Activated CD4-positive, alpha-beta T cell treated with anti-CD3 and anti-CD28 coated beads, Interleukin-2, amount 50 U/mL, for 24 hours (primary cell): Measurements from ENCODE around the gene ANXA4.
A peak's percentile ranks its signal among the peaks of the same experiment; 100 is the strongest.
"Not testable (repeated sequence)": the region's sequence is repeated elsewhere in the genome, so short reads cannot be mapped to it uniquely, and the experiment has no call there.

ENCODE experiments used
- DNase-seq, 2 donors: peaks; one replicate each; pipeline ENCODE4 v3.0.0-alpha.2; 2020; ENCODE audit warnings: low read depth in 1 of 2, low spot score in 1 of 2

Gene ANXA4

DNA sequence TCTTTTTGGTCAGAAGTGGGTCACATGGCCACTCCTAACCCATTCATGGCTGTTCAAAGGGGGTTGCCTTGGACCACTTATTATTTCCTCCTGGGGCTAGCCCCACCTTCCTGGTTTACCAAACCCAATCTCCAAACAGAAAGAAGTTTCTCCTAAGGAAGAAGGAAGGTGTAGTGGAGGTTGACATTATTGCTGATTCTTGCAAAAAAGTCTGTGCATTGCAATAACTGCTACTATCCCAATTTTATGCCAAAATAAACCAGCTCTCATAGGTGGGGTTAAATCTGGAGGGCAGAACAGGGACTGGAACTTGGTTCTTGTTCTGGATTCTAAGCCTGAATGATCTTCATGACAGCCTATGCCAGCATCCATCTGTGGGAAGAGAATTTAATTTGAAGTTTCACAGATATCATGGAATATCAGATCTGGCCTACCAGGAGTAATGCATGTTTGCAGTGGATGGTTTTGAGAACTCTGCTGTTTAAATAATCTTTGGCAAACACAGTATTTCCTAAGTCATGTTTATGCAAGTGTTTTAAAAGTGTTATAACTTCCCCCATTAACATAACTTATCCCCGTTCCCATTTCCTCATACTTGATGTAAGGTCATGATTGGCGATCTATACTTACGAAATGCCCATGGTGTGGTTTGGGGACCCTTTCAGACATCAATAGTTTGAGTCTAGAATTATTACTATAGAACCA, 11.9 kb downstream of the ANXA4 start:
- no peak for DNase-seq

DNA sequence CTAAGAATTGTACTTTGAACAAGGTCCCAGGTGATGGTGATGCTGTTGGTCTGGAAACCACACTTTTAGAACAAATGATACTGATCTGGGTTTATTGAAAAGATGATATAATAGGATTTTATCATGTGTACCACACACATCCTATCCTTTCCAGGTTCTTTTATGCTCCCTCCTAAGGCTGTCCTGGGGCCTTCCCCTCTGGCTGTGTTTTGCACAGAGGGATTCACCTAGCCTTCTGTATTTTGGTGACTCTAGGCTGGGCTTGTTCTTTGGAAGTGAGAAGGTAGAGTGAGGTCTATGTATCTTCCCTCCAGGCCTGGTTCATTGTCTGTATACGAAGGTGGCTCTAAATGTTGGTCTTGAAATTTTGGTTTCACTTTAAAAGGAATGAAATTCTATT, 12.7 kb downstream of the ANXA4 start:
- DNase-seq: no peak

DNA sequence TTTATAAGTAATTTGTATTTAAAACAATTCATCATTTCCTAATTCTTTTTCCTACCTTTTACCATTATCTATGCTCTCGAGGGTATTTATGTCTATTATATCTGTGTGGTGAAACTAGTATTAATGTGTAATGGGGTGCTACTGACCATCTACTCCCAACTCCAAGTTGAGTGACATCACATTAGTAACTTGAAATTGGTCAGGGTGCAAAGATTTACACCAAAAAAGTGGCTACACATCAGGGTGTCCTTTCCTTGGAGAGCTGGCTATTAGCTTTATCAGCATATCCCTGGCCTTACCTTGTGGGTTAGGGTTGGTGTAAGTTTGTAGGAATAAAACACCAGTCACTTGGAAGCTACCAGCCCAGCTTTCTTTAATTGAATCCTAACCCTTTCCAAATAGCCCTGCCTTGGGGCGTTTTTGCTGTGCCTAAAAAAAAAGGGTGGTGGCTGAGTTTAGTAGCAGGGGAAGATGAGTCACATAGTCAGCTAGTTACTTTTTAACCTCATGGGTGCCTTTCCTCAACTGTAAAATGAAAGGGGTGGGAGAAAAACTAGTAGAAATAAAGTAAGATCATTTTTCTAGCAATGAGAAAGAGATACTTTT, 14.0 kb downstream of the ANXA4 start:
- no peak for DNase-seq

DNA sequence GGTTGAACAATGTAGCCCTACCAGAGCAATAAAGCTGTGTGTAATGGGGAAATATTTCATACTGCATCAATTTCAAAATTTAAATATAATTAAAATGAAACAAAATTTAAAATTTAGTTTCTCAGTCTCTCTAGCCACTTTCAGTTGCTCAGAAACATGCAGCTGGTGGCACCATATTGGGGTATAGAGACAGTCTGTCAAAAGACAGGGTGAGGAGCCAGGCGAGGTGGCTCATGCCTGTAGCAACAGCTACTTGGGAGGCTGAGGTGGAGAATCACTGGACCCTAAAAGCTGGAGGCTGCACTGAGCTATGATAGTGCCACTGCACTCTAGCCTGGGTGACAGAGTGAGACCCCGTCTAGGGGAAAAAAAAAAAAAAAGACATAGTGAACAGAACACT, 20.1 kb downstream of the ANXA4 start:
- no peak for DNase-seq

DNA sequence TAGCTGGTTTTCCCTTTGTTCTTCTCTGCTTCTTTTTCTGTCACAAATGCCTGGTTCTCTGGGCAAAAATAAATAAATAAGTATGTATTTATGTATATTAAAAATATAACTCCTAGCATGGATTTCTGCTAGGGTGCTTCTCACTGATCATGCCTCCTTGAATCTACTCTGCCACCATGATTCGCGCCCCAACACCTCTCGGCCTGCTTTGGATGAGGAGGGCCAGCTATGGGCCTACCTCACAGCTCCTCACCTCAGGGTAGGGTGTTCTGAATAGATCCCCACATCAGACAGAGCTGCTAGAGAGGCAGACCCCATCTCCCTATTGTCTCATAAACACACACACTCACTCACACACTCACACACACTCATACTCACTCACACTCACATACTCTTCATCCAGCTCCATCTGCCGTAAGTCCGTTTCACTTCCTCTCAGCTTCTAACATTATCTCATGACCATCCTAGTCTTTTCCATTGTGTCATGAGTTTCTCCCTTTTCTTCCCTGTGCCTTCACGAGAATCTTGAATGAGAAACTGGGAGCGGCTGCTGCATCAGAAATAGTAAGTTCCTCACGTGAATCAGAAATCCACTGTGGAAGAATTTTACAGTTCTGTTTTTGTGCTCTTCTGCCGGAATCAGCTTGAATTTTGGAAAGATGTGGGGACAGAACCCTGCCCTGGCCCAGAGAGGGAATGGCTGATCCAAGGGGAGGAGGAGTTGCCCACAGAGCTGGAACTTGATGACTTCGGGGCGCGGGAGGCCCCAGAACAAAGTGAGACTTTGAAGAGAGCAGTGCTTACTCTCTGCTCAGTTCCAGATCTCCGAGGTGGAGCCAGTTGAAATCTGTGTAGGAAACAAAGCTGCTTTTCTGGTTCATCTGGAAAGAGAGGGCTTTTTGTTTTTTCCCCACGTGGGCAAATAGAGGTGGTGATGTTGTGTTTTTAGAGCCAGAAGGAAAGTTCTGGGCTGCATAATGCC, 20.9 kb downstream of the ANXA4 start:
- DNase-seq: no peak

DNA sequence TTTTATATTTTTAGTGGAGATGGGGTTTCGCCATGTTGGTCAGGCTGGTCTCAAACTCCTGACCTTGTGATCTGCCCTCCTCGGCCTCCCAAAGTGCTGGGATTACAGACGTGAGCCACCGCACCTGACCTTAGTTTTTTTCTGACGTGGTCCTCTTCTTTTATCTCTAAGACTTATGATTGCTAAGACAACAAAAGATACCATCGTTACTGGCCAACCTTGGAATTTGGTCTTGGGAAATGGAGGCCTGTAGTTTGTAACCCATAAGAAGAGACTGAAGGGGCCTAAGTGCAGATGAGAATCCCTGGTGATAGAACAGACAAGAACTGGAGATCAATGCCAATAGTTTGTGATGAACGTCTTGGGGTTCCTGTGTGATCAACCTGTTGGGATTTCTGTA, 21.9 kb downstream of the ANXA4 start:
- not testable (repeated sequence) for DNase-seq

DNA sequence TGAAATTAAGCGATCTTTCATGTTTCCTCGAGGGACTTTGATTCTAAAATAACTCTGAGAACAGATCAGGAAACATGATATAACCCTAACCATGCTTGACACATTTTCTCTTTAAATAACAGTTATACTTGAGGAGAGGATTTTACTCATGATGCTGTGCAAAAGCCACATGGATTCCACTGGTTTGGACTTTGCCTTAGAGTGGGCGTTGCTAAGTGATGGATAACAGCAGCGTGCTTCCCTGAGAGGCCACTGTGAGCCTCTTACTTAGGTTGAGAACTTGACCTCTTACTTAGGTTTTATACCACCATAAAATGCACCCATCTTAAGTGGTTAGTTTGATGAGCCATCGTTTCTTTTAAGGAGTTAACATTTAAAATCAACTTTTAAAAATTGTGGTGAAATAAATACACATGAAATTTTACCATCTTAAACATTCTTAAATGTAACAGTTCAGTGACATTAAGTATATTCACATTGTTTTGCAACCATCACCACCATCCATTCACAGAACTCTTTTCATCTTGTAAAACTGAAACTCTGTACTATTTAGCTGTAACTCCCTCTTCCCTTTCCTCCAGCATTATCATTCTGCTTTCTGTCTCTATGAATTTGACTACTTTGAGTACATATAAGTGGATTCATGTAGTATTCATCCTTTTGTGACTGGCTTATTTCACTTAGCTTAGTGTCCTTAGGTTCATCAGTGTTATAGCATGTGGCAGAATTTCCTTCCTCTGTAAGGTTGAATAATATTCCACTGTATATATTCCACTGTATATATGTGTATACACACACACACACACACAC, 22.6 kb downstream of the ANXA4 start:
- no peak for DNase-seq

DNA sequence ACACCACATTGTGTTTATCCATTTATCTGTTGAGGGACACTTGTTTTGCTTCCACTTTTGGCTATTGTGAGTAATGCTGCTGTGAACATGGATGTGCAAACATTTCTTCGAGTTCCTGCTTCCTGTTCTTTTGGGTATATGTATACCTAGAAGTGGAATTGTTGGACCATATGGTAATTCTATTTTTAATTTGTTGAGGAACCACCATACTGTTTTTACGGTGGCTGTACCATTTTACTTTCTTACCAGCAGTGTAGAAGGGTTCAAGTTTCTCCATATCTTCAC, 23.1 kb downstream of the ANXA4 start:
- no peak for DNase-seq

DNA sequence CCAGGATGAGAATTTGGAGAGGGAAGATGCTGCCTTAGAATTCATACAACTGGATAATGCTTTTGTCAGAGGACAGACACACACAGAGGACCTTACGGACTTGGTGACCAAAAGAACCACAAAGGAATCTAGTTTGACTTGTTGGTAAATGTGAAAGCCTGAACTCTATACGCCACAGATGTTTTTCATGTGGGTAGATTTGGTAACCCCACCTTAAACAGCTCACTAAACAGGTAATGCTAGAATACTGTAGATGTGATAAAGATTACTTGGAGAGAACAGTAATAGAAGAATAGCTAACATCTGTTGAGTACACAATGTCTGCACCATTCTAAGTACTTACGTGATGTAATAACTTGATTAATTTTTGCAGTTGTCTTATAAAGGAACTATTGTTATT, 24.1 kb downstream of the ANXA4 start:
- DNase-seq: no peak

DNA sequence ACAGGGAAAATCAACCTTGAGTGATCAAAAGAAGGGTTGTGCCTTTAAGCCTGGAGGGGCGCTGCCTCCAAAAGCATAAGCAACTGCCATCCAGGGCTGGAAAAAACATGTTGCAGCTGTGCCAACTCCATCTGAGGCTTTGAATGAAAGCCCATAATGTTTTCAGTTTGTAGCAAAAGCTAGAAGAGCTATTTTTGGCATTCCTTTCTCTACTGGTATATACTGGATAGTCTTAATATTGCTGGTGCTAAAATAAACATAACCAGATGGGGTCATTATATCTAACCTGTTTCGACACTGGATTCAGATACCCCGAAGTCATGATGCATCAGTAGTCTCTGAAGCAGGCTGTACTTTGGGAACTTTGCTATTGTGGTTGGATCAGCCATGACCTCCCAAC, 25.1 kb downstream of the ANXA4 start:
- no peak for DNase-seq

DNA sequence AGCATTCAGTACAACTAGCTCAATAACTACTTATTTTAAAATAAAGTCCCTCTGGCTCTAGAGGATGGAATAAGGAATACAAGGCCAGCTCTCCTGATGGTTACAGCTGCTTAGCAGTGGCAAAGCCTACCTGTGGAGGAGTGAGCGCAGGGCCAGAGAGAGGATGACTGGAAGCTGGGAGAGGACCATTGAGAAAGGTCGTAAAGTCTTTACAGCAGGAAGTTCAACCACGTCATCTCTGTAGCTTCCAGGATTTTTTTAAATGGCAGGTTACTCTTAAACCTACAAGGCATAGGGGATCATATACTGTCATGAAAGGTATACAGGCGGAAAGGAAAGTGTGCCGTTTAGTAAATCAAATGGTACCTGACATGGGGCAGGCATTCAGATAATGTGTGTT, 26.3 kb downstream of the ANXA4 start:
- DNase-seq: no peak

DNA sequence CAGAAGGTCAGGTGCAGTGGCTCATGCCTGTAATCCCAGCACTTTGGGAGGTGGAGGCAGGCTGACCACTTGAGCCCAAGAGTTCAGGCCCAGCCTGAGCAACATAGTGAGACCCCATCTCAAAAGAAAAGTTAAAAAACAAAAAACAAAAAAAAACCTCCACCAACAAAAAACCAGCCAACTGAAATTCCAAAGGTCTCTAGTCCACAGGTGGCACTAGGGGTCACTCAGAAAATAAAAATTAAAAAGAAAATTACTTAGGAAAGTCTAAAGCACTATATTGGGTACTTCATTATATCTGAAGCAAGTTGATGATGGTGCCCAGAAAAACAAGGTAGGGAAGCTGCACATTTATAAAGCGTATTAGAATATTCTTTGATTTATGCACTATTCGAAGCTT, 26.9 kb downstream of the ANXA4 start:
- no peak for DNase-seq

DNA sequence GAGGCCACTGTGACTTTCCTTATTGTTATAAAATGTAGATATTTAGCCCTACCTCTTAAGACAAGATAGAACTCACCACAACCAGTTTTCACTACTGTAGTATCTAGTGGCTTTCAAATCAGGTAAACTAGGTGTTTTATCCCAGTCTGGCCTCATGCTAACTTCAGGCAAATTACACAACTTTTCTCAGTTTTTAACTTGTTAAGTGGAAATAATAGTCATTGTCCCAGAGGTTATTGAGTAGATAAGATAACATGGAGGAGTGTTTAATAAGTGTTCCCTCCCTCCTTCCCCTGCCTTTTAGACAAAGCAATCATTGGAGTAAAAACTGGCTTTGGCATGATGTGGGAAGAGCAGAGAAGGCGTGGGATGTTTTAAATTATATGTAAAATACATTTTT, 27.3 kb downstream of the ANXA4 start:
- no peak for DNase-seq

DNA sequence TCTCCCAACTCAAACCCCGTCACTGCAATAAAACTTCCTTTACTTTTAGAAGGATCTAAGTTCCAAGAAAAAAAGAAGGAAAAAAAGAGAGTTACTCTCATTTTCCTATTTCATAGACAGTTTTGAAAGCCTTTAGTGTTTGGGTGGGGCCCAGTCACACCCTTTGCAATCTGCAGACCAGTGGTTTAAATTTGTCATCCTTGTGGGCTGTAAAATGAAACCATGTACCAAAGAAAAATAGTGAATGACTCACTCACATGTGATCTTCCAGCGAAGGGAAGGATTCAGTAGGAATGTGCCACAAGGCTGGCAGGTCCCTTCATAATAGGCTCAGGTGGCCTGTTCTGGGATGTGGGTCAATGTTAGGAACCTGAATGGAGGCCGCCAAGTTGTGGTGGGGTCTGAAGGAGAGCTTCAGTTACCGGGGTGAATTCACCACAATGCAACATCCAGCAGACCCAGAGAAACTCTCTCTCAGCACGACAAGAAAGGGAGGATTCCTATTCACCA, 28.3 kb downstream of the ANXA4 start:
- DNase-seq: no peak

DNA sequence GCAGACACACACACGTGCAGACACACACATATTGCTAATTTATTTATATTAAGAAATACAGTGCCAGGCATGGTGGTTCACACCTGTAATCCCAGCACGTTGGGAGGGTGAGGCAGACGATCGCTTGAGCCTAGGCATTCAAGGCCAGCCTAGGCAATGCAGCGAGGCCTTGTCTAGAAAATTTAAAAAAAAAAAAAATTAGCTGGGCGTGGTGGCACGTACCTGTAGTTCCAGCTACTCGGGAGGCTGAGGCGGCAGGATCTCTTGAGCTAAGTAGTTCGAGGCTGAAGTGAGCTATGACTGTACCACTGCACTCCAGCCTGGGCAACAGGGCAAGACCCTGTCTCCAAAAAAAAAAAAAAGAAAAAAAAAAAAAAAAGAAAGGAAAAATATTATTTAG, 28.8 kb downstream of the ANXA4 start:
- no peak for DNase-seq

DNA sequence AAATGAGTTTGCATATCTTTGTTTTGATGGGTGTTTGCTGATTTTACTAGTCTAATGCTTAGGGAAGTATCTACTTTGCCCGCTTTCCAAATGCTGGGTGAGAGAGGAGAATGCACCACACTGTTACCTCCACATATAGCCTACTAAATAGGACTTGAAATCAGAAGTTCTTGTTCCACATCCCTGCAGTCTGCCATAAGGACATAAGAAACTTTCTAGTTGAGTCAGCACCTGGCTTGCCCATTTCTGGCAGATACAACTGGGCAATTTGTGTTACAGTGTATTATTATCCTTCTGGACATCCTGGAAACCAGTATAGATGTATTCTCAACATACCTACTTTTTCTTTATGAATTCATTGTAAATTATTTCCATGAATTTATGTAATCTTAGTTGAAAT, 29.5 kb downstream of the ANXA4 start:
- no peak for DNase-seq

DNA sequence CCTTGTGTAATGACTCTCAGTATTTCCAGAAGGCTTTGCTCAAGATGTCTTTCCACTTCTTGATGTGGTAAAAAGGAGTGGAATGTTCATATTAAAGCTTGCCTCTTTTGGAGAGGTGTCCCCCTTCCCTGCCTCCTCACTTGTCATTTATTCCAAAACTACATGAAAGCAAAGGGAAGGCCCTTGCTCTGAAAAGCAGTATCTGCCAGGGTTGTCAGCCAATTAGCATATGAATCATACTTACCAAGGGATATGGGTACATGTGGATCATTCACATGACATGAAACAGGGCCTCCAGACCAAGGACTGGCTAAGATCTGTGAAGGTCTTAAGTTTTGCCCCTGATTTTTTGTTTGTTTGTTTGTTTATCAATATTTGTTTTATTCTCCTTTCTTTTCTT, 31.3 kb downstream of the ANXA4 start:
- DNase-seq: peak in 1 of 2 donors; percentile 29

DNA sequence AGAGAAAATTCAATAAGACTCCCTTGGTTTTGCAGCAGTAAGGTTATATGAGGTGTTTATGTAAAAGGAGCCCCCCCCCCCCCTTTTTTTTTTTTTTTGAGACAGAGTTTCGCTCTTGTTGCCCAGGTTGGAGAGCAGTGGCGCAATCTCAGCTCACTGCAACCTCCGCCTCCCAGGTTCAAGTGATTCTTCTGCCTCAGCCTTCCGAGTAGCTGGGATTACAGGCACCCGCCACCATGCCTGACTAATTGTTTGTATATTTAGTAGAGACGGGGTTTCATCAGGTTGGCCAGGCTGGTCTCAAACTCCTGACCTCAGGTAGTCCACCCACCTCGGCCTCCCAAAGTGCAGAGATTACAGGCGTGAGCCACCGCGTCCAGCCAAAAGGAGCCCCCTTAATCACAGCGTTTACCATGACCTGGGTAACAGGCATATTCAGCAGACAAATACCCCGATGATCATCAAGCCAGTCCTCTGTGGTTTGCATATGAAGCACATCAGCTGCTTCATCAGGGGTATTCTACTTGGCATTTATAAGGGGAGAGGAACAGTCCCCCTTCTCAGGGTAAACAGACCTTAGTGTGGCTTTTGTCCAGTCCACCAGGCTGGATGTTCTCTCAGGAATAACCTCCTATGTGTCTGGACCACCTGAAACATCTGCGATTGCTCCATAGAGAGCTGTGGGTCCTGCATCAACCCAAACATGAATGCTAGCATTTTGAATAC, 32.5 kb downstream of the ANXA4 start:
- not testable (repeated sequence) for DNase-seq

DNA sequence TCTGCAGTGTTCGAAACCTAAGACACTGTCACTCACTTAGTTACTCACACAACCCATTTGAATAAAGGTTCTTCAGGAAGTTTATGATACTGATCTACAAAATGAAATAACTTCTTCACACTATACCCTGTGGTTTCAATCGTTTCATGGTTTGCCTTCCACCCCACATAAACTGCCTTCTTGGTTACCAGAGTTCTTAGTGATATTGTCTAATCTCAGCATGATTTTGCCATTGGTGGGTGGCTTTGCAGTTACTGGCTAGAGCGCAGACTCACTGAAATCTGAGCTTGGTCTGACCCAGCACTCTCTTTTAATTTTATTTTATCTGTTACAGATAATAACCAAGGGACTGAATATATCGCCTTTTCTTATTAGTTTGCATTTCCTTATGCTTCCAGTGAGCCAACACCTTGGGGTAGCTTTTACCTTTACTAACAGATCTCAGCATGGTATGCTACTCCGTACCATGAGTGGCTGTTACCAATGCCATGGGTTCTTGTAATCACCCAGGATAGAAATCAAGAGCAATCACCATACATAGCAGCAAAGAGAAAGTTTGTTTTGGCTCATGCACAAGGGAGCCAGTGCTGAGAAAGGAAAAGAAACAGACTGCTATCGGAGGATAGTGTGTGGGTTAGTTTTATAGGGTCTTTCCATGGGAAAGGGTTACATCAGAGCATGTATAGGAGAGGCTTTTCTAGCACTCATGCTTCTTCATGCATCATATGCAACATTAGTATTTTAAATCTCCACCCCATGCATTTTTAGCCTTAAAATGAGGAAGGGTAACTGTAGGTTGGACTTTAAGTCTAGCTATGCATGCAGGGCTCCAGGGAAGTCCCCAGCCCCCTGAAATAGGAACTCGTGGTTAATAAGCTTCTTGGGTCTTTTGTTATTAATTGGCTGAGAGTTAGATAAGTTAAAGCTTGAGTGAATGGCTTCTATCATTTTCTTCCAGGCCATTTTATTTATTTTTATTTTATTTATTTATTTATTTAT, 33.3 kb downstream of the ANXA4 start:
- peak in 1 of 2 donors; percentile 45 for DNase-seq
